HG03432 (cell line): ENCODE measurements around the gene IRF2BP1.
A peak's percentile ranks its signal among the peaks of the same experiment; 100 is the strongest.
"Not testable (repeated sequence)": the region's sequence is repeated elsewhere in the genome, so short reads cannot be mapped to it uniquely, and the experiment has no call there.

Experiments used
- ATAC-seq: cut with Tn5 transposase; IDR thresholded peaks from one replicate; pipeline ENCODE4 v1.9.1; 2021; ENCODE audit warnings: mild to moderate bottlenecking, moderate library complexity; ENCODE audit not compliant: unreplicated experiment

The IRF2BP1 gene

GRCh38 chr19:45882652-45883585, 3.0 kb downstream of the IRF2BP1 start:
- ATAC-seq: peak; percentile 28

DNA sequence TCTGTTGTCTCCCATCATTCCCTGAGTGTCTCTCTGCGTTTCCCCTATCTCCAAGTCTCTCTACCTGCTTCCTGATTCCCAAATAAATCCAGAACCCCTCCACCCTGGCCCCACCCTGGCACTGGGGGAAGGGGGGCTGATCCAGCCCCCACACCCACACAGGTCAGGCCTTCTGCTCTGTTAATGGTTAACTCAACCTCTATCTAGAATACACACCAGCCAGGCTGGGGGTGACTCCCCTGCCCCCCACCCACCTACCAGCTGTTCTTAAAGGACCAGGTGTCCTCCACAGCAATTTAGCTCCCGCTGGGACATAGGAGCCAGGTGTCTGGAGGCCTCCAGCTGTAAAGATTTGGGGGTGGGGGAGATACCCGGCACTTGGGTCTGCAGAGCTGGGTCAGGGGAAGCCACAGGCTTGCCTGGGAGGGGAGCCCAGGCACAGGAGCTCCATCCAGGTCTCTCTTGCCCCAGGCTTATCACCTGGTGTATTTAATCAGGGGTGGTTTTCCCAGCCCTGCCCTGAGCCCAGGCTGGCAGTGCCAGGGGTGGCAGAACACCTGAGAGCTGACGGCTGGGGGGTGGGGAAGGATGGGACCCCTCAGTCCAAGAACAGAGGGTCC, 3.9 kb downstream of the IRF2BP1 start:
- ATAC-seq: no peak

DNA sequence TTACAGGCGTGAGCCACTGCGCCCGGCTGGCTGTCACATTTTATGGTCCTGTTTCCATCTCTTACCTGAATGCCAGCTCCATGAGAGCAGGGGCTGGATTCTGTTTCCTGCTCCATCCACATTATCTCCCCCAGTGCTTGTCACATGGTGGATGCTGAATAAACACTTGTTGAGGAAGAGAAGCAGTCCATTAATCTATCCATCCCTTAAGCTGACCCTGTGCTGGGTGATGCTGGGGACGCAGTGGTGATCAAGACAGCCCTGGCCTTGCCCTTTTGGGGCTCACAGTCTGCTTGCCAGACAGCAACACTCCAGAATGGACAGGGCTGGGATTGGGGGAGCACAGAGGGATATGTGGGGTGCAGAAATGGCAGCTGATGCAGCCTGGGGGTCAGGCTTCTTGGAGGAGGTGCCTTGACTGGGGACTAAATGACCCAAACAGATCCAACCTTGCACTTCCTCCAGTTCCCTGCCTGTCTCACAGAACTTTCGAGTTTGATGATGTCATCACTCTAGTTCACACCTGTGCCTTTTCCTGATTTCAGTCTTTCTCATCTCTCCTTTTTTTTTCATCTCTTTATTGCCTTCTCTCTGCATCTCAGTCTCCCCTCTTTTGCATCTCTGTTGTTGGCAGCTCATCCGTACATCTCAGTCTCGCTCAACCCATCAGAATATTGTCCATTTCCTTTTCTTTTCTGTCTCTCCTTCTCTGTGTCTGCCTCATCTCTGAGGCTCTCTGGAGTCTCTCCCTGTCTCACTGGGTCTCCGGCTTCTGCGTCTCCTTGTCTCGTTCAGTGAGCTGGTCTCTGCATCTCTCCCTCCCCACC, 4.6 kb downstream of the IRF2BP1 start:
- no peak for ATAC-seq

- no peak for ATAC-seq
Measured at GRCh38 chr19:45879971-45880370, 6.0 kb downstream of the IRF2BP1 start.

DNA sequence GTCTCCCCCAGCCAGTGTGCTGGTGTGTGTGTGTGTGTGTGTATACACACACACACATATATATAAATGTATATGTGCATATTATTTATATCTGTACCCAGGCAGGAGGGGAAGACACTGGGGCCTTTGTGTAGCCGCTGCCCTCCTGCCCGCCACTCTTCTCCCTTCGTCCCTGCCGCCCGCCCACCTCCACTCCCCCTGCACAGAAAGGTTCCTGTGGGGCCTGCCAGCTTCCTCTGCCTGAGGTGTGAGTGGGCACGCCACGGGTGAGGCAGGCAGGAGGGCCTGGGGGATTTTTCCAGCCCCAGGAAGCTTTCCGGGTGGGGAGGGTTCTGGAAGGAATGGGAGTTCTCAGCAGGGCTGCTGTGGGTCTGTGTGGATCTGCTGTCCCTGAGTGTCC, 6.9 kb downstream of the IRF2BP1 start:
- ATAC-seq: no peak

DNA sequence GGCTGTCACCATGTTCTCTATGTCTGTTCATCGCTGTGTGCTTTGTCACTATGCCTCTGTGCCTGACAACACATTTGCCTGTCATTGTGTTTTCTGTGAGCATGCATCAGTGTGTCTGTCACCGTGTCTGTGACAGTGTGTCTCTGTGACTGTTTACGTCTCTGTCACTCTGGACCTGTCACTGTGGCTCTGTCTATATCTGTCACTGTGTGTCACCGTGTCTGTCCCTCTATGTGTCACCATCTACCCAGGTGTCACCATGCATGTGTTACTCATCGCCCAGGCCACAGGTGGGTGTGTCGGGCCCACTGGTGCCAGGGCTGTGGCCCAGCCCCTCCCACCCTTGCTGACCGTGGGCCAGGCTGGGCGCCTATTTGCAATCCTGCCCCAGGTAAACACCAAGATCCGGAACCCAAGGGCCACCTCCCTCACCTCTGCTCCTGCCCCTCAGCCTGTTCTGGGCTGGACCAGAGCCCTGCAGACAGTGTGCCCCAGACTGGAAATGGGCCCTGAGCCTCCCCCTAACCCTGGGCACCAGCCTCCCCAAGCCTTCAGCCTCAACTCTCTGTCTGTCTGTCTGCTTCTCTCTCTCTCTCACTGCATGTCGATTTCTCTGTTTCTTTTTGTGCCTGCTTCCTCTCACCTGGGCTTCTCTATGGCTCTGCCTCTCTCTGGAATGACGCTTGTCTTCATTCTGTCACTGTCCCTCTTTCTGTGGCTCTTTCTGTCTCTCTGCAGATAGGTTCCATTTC, 7.7 kb downstream of the IRF2BP1 start:
- ATAC-seq: no peak

- no peak for ATAC-seq
Measured at GRCh38 chr19:45876411-45877197, 9.3 kb downstream of the IRF2BP1 start.

- no peak for ATAC-seq
Measured at GRCh38 chr19:45876161-45876410, 9.9 kb downstream of the IRF2BP1 start.

DNA sequence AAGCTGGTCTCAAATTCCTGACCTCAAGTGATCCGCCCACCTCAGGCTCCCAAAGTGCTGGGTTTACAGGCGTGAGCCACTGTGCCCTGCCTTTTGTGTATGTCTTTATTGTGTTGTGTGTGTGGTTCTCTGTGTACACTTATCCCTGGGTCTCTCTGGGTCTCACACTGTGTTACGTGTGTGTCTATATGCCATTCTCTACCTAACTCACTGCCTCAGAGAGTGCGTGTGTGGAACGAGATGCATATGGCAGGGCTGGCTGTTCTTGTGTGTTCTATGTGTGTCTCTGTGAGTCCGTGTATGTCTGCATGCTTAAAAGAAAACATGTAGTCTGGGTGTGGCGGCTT, 11.3 kb downstream of the IRF2BP1 start:
- no peak for ATAC-seq

- no peak for ATAC-seq
Measured at GRCh38 chr19:45873219-45873772, 12.6 kb downstream of the IRF2BP1 start.

DNA sequence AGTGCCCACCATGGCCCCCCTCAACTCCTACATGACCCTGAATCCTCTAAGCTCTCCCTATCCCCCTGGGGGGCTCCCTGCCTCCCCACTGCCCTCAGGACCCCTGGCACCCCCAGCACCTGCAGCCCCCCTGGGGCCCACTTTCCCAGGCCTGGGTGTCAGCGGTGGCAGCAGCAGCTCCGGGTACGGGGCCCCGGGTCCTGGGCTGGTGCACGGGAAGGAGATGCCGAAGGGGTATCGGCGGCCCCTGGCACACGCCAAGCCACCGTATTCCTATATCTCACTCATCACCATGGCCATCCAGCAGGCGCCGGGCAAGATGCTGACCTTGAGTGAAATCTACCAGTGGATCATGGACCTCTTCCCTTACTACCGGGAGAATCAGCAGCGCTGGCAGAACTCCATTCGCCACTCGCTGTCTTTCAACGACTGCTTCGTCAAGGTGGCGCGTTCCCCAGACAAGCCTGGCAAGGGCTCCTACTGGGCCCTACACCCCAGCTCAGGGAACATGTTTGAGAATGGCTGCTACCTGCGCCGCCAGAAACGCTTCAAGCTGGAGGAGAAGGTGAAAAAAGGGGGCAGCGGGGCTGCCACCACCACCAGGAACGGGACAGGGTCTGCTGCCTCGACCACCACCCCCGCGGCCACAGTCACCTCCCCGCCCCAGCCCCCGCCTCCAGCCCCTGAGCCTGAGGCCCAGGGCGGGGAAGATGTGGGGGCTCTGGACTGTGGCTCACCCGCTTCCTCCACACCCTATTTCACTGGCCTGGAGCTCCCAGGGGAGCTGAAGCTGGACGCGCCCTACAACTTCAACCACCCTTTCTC, 13.6 kb downstream of the IRF2BP1 start:
- ATAC-seq: no peak

DNA sequence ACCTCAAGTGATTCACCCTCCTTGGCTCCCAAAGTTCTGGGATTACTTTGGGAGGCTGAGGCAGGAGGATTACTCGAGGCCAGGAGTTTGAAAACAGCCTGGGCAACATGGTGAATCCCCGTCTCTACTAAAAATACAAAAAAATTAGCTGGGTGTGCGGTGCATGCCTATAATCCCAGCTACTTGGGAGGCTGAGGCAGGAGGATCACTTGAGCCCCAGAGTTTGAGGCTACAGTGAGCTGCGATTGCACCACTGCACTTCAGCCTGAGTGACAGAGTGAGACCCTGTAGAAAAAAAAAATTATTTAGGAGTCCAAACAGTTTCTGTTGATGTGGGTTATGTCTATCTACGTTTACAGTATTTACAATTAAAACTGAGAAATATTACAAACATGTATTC, 15.1 kb downstream of the IRF2BP1 start:
- no peak for ATAC-seq

DNA sequence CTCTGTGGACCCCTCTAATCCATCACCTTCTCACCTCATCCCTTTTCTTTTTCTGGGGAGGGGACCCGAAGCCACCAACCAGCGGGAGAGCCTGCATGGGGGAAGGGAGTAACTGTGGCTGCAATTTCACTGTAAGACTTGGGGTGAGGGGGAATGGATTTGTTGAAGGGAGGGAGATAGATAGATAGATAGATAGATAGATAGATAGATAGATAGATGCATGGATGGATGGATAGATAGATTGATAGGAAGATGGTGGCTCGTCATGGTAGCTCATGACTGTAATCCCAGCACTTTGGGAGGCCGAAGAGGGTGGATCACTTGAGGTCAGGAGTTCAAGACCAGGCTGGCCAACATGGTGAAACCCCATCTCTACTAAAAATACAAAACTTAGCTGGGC, 18.7 kb downstream of the IRF2BP1 start:
- not testable (repeated sequence) for ATAC-seq

- no peak for ATAC-seq
Measured at GRCh38 chr19:45866400-45867176, 19.4 kb downstream of the IRF2BP1 start.

GRCh38 chr19:45865269-45865948, 20.5 kb downstream of the IRF2BP1 start:
- ATAC-seq: no peak

DNA sequence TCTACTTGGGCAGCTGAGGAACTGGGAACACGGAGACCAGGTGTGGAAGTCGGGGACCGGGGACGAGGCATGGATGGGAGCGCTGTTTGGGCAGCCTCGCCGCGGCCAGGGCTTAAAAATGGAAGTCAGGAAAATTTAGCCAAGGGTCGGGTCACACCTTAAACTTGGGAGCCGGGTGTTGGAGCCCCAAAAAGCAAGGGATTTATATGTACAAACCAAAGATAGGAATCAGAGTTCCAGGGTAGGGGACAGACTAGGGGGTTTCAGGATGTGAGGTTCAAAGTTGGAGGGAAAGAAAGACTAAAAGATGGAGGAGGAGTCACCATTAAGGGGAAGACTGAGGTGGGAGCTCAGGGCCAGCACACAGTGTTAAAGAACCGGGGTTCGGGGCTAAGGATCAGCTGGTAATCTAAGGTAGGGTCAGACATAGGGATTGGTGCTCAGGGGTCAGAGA, 21.3 kb downstream of the IRF2BP1 start:
- ATAC-seq: no peak

GRCh38 chr19:45863840-45864628, 21.9 kb downstream of the IRF2BP1 start, which contains the start of gene FOXA3:
Gene FOXA3 (plus strand): TSS chr19:45864326. CDS start chr19:45864457, 131 bp downstream.
- peak; percentile 45 for ATAC-seq
